GM12878 (cell line): Measurements from ENCODE around the gene SUSD6. TPM values are rescaled to one million over a fixed set of nuclear protein-coding genes. Genes with fewer than 3 reads are reported as not detected.

Experiments
- ATF2 ChIP-seq: IDR thresholded peaks from 2 replicates; pipeline ENCODE4 v1.6.1; 2012; ENCODE audit warnings: low read length, inconsistent platforms
- ATF3 ChIP-seq: IDR thresholded peaks from 2 replicates; pipeline ENCODE4 v1.6.1; 2011; ENCODE audit warnings: low read depth, mild to moderate bottlenecking, low read length, moderate library complexity, borderline replicate concordance; ENCODE audit errors: extremely low read depth
- CEBPB ChIP-seq, 2 experiments: fragments of 150-350 bp in 1 of 2; IDR thresholded peaks; 2 replicates each; pipeline ENCODE4 v1.6.1; 2012 to 2014; ENCODE audit warnings: low read depth in 2 of 2, low read length in 2 of 2, borderline replicate concordance in 1 of 2, inconsistent platforms in 1 of 2
- CHD1 ChIP-seq: IDR thresholded peaks from 2 replicates; pipeline ENCODE4 v1.6.1; 2012; ENCODE audit warnings: low read depth, low read length, improper control_type of control experiment
- FOXM1 ChIP-seq: IDR thresholded peaks from 2 replicates; pipeline ENCODE4 v1.6.1; 2012; ENCODE audit warnings: low read depth, mild to moderate bottlenecking, inconsistent platforms, low read length, moderate library complexity
- GATAD2B ChIP-seq: fragments of 450-650 bp; conservative IDR thresholded peaks from 2 replicates; pipeline ENCODE4 v1.6.1; 2017; ENCODE audit warnings: low read depth, mild to moderate bottlenecking, moderate library complexity
- MEF2B ChIP-seq: fragments of 450-650 bp; IDR thresholded peaks from 2 replicates; pipeline ENCODE4 v1.6.1; 2018; ENCODE audit warnings: mild to moderate bottlenecking, moderate library complexity; ENCODE audit not compliant: partially characterized antibody, poor library complexity, severe bottlenecking
- MYB ChIP-seq: fragments of 150-350 bp; IDR thresholded peaks from 2 replicates; pipeline ENCODE4 v1.6.1; 2014; ENCODE audit warnings: mild to moderate bottlenecking, low read depth, low read length, borderline replicate concordance
- NBN ChIP-seq: fragments of 450-650 bp; IDR thresholded peaks from 2 replicates; pipeline ENCODE4 v1.6.1; 2016
- POLR2AphosphoS5 ChIP-seq: IDR thresholded peaks from 2 replicates; pipeline ENCODE4 v1.6.1; 2011; ENCODE audit warnings: mild to moderate bottlenecking, low read length, inconsistent platforms
- RBBP5 ChIP-seq: fragments of 200-600 bp; sonication (generic); conservative IDR thresholded peaks from 2 replicates; pipeline ENCODE4 v1.6.1; 2016
- SREBF2 ChIP-seq: IDR thresholded peaks from 2 replicates; pipeline ENCODE4 v1.6.1; 2012; ENCODE audit warnings: mild to moderate bottlenecking, low read length
- STAT1 ChIP-seq: fragments of 450-650 bp; conservative IDR thresholded peaks from 2 replicates; pipeline ENCODE4 v1.6.1; 2014; ENCODE audit warnings: antibody characterized with exemption, mild to moderate bottlenecking
- SUPT20H ChIP-seq: IDR thresholded peaks from 2 replicates; pipeline ENCODE4 v1.6.1; 2011; ENCODE audit warnings: low read depth, mild to moderate bottlenecking, low read length, moderate library complexity, borderline replicate concordance; ENCODE audit not compliant: control insufficient read depth
- TCF7 ChIP-seq: IDR thresholded peaks from 2 replicates; pipeline ENCODE4 v1.6.1; 2014; ENCODE audit warnings: antibody characterized with exemption, borderline replicate concordance
- ZNF384 ChIP-seq: IDR thresholded peaks from 2 replicates; pipeline ENCODE4 v1.6.1; 2012; ENCODE audit warnings: low read depth, mild to moderate bottlenecking, low read length, improper control_type of control experiment, borderline replicate concordance
- polyA plus RNA-seq, 11 experiments: library from polyadenylated mRNA; depleted of rRNA in 4 of 11; unstranded in 6 of 11; stranded (reverse) in 5 of 11; fragments of >200 nt; fragmentation: Nextera tagmentation in 4 of 11; fragmentation: Illumina TruSeq in 1 of 11; extraction: Ambion mirVana in 4 of 11; extraction: Trizol in 1 of 11; gene quantifications; 1 replicate in 1 of 11; 2 replicates in 10 of 11; pipeline versions ENCODE4 v1.2.1 to v1.2.3, GENCODE V29; 2011 to 2016; ENCODE audit warnings: inconsistent platforms in 2 of 11, missing spikeins in 2 of 11, low read depth in 1 of 11
- total RNA-seq, 4 experiments: library from RNA; depleted of rRNA in 3 of 4; stranded (reverse); fragments of >200 nt in 3 of 4; fragmentation: Illumina TruSeq in 1 of 4; extraction: Trizol in 1 of 4; gene quantifications; 2 replicates each; pipeline versions ENCODE4 v1.2.1 to v1.2.3, GENCODE V29; 2013 to 2021
- TF ChIP-seq, protein P1 (sequence below): fragments of 450-650 bp; IDR thresholded peaks from 2 replicates; pipeline ENCODE4 v1.6.1; 2017; ENCODE audit warnings: mild to moderate bottlenecking, moderate library complexity
- TF ChIP-seq, protein P2 (sequence below): IDR thresholded peaks from 2 replicates; pipeline ENCODE4 v1.6.1; 2011; ENCODE audit warnings: low read depth, low read length, improper control_type of control experiment, borderline replicate concordance
- TF ChIP-seq, protein P3 (sequence below): IDR thresholded peaks from 2 replicates; pipeline ENCODE4 v1.6.1; 2012; ENCODE audit warnings: low read depth, low read length, improper control_type of control experiment

The SUSD6 gene
- total and polyA plus RNA-seq, 10 of the 15 experiments (the other 5 are each of a cell fraction or from before 2014, with no cell fraction given) = 6.6 to 39.8 (median 20.2) TPM

- TF ChIP-seq, protein P1, sequence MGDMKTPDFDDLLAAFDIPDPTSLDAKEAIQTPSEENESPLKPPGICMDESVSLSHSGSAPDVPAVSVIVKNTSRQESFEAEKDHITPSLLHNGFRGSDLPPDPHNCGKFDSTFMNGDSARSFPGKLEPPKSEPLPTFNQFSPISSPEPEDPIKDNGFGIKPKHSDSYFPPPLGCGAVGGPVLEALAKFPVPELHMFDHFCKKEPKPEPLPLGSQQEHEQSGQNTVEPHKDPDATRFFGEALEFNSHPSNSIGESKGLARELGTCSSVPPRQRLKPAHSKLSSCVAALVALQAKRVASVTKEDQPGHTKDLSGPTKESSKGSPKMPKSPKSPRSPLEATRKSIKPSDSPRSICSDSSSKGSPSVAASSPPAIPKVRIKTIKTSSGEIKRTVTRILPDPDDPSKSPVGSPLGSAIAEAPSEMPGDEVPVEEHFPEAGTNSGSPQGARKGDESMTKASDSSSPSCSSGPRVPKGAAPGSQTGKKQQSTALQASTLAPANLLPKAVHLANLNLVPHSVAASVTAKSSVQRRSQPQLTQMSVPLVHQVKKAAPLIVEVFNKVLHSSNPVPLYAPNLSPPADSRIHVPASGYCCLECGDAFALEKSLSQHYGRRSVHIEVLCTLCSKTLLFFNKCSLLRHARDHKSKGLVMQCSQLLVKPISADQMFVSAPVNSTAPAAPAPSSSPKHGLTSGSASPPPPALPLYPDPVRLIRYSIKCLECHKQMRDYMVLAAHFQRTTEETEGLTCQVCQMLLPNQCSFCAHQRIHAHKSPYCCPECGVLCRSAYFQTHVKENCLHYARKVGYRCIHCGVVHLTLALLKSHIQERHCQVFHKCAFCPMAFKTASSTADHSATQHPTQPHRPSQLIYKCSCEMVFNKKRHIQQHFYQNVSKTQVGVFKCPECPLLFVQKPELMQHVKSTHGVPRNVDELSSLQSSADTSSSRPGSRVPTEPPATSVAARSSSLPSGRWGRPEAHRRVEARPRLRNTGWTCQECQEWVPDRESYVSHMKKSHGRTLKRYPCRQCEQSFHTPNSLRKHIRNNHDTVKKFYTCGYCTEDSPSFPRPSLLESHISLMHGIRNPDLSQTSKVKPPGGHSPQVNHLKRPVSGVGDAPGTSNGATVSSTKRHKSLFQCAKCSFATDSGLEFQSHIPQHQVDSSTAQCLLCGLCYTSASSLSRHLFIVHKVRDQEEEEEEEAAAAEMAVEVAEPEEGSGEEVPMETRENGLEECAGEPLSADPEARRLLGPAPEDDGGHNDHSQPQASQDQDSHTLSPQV = no peak; the same call in 1 of the 2 replicates
- TF ChIP-seq SREBF2 = no peak
- TF ChIP-seq CEBPB (IDR thresholded peaks at IDR 0.05; ENCODE audit: borderline replicate concordance in 1 of 2, low read depth in 2 of 2, low read length in 2 of 2) = no peak
- TF ChIP-seq, protein P2, sequence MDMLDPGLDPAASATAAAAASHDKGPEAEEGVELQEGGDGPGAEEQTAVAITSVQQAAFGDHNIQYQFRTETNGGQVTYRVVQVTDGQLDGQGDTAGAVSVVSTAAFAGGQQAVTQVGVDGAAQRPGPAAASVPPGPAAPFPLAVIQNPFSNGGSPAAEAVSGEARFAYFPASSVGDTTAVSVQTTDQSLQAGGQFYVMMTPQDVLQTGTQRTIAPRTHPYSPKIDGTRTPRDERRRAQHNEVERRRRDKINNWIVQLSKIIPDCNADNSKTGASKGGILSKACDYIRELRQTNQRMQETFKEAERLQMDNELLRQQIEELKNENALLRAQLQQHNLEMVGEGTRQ = no peak
- TF ChIP-seq STAT1 = no peak
- TF ChIP-seq ATF3 = 0 out of 2 replicates have a peak, but pooled peaks have one; percentile 9
- no peak for TF ChIP-seq RBBP5
- TF ChIP-seq MEF2B = no peak
- peak; percentile 90 for TF ChIP-seq GATAD2B
- peak; percentile 62; the same call in 1 of the 2 replicates for TF ChIP-seq NBN
- TF ChIP-seq, protein P3, sequence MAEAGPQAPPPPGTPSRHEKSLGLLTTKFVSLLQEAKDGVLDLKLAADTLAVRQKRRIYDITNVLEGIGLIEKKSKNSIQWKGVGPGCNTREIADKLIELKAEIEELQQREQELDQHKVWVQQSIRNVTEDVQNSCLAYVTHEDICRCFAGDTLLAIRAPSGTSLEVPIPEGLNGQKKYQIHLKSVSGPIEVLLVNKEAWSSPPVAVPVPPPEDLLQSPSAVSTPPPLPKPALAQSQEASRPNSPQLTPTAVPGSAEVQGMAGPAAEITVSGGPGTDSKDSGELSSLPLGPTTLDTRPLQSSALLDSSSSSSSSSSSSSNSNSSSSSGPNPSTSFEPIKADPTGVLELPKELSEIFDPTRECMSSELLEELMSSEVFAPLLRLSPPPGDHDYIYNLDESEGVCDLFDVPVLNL = no peak
- TF ChIP-seq SUPT20H = no peak
- TF ChIP-seq ATF2 = no peak
- no peak for TF ChIP-seq CHD1
- TF ChIP-seq FOXM1 = 0 out of 2 replicates have a peak, but pooled peaks have one; percentile 42
- no peak for TF ChIP-seq MYB
- TF ChIP-seq ZNF384 = no peak
- no peak for TF ChIP-seq POLR2AphosphoS5
- no peak for TF ChIP-seq TCF7
These were observed 115.5 kb downstream of the SUSD6 start (continued) for GRCh38 chr14:69726761-69727511.
